C4-2B (cell line): ENCODE results near the gene CGREF1.

Experiments used
- H3K27ac ChIP-seq: fragments of 450-650 bp; 2 replicates; pipeline ENCODE4 v1.5.1; 2017
- CTCF ChIP-seq: fragments of 450-650 bp; conservative IDR thresholded peaks from 2 replicates; pipeline ENCODE4 v1.5.1; 2017; ENCODE audit warnings: mild to moderate bottlenecking
- ZFX ChIP-seq: fragments of 450-650 bp; IDR thresholded peaks from 2 replicates; pipeline ENCODE4 v1.6.1; 2017

The CGREF1 gene

GRCh38 chr2:27118525-27119329, at the start of gene CGREF1:
TSS of gene CGREF1 (minus strand) at chr2:27119128. CDS start at chr2:27104366, 14,762 bp downstream.
- TF ChIP-seq CTCF (no peak), ZFX (peak; percentile 61)
- peak within 1 kb of the TSS; percentile 92 for H3K27ac ChIP-seq

- TF ChIP-seq CTCF (no peak), ZFX (no peak)
- H3K27ac ChIP-seq = no peak overlapping the region
Measured at GRCh38 chr2:27164960-27165763, 46.2 kb upstream of the CGREF1 start.

- H3K27ac ChIP-seq = no peak overlapping the region
- TF ChIP-seq ZFX = no peak
Measured at GRCh38 chr2:27162151-27163121, 43.5 kb upstream of the CGREF1 start.

GRCh38 chr2:27160191-27160590, 41.3 kb upstream of the CGREF1 start:
- TF ChIP-seq ZFX (no peak), CTCF (no peak)
- no peak overlapping the region for H3K27ac ChIP-seq

- TF ChIP-seq CTCF (no peak), ZFX (no peak)
- no peak overlapping the region for H3K27ac ChIP-seq
Measured at GRCh38 chr2:27159271-27159670, 40.3 kb upstream of the CGREF1 start.

- TF ChIP-seq ZFX = no peak
- no peak for TF ChIP-seq CTCF
Measured at GRCh38 chr2:27158468-27158867, 39.5 kb upstream of the CGREF1 start.

GRCh38 chr2:27155069-27155520, 36.2 kb upstream of the CGREF1 start:
- no peak overlapping the region for H3K27ac ChIP-seq
- TF ChIP-seq CTCF (no peak), ZFX (no peak)

More at GRCh38 chr2:27158468-27158867, 39.5 kb upstream of the CGREF1 start:
- H3K27ac ChIP-seq = no peak overlapping the region
